ENCODE data around the gene NAGA. TPM values are rescaled to one million over a fixed set of nuclear protein-coding genes. Genes with fewer than 3 reads are reported as not detected.

The NAGA gene
- total and polyA plus RNA-seq, 9 of the 15 experiments (the other 6 are each of a cell fraction or from before 2014, with no cell fraction given) = 6.5 to 20.6 (median 17.4) TPM

DNA sequence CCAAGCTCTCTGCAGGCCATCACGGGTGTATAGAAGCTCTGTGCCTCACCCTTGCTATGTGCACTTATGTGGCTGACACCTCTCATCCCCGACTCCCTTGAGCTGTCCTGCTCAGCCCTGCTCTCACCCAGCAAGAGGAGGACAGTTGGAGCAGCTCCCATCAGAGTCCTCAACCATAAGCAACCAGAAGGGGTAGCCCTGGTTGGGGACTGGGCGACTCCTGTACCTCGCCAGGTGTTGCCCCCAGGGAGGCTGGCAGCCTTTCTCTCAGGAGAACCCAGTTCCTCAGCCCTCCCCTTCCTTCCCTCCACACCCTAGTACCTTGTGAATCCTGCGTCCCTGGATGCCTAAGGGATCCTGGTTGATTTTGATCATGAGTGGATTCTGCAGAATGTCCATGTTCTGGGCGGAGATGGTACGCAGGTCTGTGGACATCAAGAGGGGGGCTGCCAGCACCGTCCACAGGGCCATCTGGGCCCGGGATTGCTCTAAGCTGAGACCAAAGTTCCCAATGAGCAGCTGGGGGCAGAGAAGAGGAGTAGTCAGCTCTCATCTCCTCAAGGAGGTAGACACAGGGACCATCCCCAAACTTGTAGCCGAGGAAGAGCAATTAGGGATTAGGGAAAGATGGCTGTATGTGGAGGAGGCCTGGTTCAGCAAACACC lies 8.0 kb downstream of the NAGA start:
- ChIA-PET POLR2A (no interaction called here), CTCF (ENCODE audit: low intra/inter-chr PET ratio) (no interaction called here)
- no peak overlapping the region for H3K4me2 ChIP-seq (ENCODE audit: insufficient read depth, low read length)
- H3K27me3 ChIP-seq (ENCODE audit: control insufficient read depth in 2 of 2, insufficient read depth in 2 of 2, low read length in 2 of 2) = no peaks in the 10 kb centered on the region
- no peak overlapping the region for H3K4me3 ChIP-seq
- DNase-seq (ENCODE audit: extremely low read depth in 1 of 4, low spot score in 3 of 4) (no peak), FAIRE-seq (no peak), ATAC-seq (no peak)
- peaks cover 0 to 2% of the 10 kb centered on the region in 2 experiments; a peak in 1 of 5 replicates for H3K4me1 ChIP-seq (replicated peaks in 1 of 2; ENCODE audit: control insufficient read depth in 2 of 2, insufficient read depth in 2 of 2, low read length in 2 of 2)
- in situ Hi-C loops (cut with MboI) = no loop called here
- intact Hi-C loops (cut with micrococcal nuclease) = no loop called here
- H3K79me2 ChIP-seq (ENCODE audit: control insufficient read depth, insufficient read depth, low read length) = no peaks in the 10 kb centered on the region
- H3K9me1 ChIP-seq (ENCODE audit: control insufficient read depth, insufficient read depth, low read length) = no peaks in the 10 kb centered on the region
- no peak overlapping the region for H2AFZ ChIP-seq (ENCODE audit: low read depth, low read length)
- no TSS peak for BruUV-seq (replicated peaks)
- H3K9me3 ChIP-seq (replicated peaks; ENCODE audit: control insufficient read depth, insufficient read depth, low read depth, low read length) = no peaks in the 10 kb centered on the region; the same call in 1 of the 2 replicates
- no peak overlapping the region for H3K27ac ChIP-seq (ENCODE audit: extremely low read depth, low read depth, low read length)
- H4K20me1 ChIP-seq (replicated peaks; ENCODE audit: control insufficient read depth, insufficient read depth, low read length) = no peaks in the 10 kb centered on the region
- H3K36me3 ChIP-seq (ENCODE audit: control insufficient read depth, insufficient read depth, low read length) = peaks cover 55% of the 10 kb centered on the region; the same call in 2 of the 3 replicates
- H3K9ac ChIP-seq (ENCODE audit: insufficient read depth in 1 of 2, low read depth in 2 of 2, low read length in 2 of 2) = no peak overlapping the region
- 93% methylated on average over 7 of the region's 10 CpGs for WGBS (ENCODE audit: insufficient coverage, low coverage, missing lambda C conversion rate)
- TF ChIP-seq KLF6 (CRISPR knock-in tag; IDR thresholded peaks at IDR 0.05; ENCODE audit: borderline replicate concordance) = no peak
- no peak for TF ChIP-seq TGIF2 (CRISPR knock-in tag; IDR thresholded peaks at IDR 0.05)
- no peak for TF ChIP-seq ZNF121 (CRISPR knock-in tag; conservative IDR thresholded peaks at IDR 0.05)
- TF ChIP-seq, protein P1, sequence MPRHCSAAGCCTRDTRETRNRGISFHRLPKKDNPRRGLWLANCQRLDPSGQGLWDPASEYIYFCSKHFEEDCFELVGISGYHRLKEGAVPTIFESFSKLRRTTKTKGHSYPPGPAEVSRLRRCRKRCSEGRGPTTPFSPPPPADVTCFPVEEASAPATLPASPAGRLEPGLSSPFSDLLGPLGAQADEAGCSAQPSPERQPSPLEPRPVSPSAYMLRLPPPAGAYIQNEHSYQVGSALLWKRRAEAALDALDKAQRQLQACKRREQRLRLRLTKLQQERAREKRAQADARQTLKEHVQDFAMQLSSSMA (CRISPR knock-in tag; IDR thresholded peaks at IDR 0.05) = no peak
- no peak for TF ChIP-seq ZC3H11A (IDR thresholded peaks at IDR 0.05; ENCODE audit: low read depth, low read length)
- TF ChIP-seq, protein P2, sequence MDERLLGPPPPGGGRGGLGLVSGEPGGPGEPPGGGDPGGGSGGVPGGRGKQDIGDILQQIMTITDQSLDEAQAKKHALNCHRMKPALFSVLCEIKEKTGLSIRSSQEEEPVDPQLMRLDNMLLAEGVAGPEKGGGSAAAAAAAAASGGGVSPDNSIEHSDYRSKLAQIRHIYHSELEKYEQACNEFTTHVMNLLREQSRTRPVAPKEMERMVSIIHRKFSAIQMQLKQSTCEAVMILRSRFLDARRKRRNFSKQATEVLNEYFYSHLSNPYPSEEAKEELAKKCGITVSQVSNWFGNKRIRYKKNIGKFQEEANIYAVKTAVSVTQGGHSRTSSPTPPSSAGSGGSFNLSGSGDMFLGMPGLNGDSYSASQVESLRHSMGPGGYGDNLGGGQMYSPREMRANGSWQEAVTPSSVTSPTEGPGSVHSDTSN (CRISPR knock-in tag; IDR thresholded peaks at IDR 0.05; ENCODE audit: low read depth) = no peak
- TF ChIP-seq, protein P2 (tag; conservative IDR thresholded peaks at IDR 0.05; ENCODE audit: low read depth) = no peak
- TF ChIP-seq, protein P3, sequence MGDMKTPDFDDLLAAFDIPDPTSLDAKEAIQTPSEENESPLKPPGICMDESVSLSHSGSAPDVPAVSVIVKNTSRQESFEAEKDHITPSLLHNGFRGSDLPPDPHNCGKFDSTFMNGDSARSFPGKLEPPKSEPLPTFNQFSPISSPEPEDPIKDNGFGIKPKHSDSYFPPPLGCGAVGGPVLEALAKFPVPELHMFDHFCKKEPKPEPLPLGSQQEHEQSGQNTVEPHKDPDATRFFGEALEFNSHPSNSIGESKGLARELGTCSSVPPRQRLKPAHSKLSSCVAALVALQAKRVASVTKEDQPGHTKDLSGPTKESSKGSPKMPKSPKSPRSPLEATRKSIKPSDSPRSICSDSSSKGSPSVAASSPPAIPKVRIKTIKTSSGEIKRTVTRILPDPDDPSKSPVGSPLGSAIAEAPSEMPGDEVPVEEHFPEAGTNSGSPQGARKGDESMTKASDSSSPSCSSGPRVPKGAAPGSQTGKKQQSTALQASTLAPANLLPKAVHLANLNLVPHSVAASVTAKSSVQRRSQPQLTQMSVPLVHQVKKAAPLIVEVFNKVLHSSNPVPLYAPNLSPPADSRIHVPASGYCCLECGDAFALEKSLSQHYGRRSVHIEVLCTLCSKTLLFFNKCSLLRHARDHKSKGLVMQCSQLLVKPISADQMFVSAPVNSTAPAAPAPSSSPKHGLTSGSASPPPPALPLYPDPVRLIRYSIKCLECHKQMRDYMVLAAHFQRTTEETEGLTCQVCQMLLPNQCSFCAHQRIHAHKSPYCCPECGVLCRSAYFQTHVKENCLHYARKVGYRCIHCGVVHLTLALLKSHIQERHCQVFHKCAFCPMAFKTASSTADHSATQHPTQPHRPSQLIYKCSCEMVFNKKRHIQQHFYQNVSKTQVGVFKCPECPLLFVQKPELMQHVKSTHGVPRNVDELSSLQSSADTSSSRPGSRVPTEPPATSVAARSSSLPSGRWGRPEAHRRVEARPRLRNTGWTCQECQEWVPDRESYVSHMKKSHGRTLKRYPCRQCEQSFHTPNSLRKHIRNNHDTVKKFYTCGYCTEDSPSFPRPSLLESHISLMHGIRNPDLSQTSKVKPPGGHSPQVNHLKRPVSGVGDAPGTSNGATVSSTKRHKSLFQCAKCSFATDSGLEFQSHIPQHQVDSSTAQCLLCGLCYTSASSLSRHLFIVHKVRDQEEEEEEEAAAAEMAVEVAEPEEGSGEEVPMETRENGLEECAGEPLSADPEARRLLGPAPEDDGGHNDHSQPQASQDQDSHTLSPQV (IDR thresholded peaks at IDR 0.05) = no peak
- no peak for TF ChIP-seq RHOXF2B (CRISPR knock-in tag; conservative IDR thresholded peaks at IDR 0.05)
- TF ChIP-seq RUNX1 (IDR thresholded peaks at IDR 0.05; ENCODE audit: low read depth) = no peak
- TF ChIP-seq PRPF4 (IDR thresholded peaks at IDR 0.05; ENCODE audit: insufficient read depth, low read depth, low read length, poor library complexity, severe bottlenecking) = no peak
- TF ChIP-seq, protein P4, sequence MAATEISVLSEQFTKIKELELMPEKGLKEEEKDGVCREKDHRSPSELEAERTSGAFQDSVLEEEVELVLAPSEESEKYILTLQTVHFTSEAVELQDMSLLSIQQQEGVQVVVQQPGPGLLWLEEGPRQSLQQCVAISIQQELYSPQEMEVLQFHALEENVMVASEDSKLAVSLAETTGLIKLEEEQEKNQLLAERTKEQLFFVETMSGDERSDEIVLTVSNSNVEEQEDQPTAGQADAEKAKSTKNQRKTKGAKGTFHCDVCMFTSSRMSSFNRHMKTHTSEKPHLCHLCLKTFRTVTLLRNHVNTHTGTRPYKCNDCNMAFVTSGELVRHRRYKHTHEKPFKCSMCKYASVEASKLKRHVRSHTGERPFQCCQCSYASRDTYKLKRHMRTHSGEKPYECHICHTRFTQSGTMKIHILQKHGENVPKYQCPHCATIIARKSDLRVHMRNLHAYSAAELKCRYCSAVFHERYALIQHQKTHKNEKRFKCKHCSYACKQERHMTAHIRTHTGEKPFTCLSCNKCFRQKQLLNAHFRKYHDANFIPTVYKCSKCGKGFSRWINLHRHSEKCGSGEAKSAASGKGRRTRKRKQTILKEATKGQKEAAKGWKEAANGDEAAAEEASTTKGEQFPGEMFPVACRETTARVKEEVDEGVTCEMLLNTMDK (IDR thresholded peaks at IDR 0.05; ENCODE audit: borderline replicate concordance, insufficient read depth, low read depth, low read length, poor library complexity, severe bottlenecking) = no peak

Data from K562 (cell line).